IPS DF 4.7 (cell line): ENCODE measurements around the gene FGF10.

Experiments
- DNase-seq: peaks from one replicate; pipeline ENCODE4 v3.0.0-alpha.2; 2013; ENCODE audit warnings: low spot score; ENCODE audit errors: extremely low read depth

The FGF10 gene

GRCh38 chr5:44257653-44258365 lies 131.4 kb downstream of the FGF10 start:
- no peak for DNase-seq

DNA sequence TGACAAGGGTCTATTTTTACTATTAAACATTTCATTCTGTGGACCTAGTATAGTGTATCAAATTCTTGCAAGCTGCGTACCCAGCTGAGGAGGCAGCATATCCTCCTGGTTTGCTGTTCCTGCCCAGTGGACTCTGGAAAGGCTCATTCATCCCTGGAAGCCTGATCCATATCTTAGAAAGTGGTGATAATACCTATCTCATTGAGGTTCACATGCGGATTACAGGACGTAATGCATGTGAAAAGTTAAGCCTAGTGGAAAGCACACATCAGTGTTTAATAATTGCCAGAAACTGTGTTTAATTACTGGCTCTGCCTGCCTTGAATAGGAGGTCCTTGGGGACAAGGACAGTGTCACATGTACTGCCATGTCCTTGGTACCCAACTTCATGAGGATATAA lies 132.0 kb downstream of the FGF10 start:
- DNase-seq, result no peak
